CD4-positive, alpha-beta memory T cell (primary cell): Measurements from ENCODE around the gene MICAL2. TPM values are rescaled to one million over a fixed set of nuclear protein-coding genes. Genes with fewer than 3 reads are reported as not detected.
A peak's percentile ranks its signal among the peaks of the same experiment; 100 is the strongest.

ENCODE experiments used
- CTCF ChIA-PET: fragments of 350-600 bp; sonication (Branson Sonifier 250); formaldehyde crosslinking; loops from one replicate; lab custom pipeline; 2021; ENCODE audit warnings: inconsistent platforms; ENCODE audit not compliant: partially characterized antibody; lab: Charles Lee
- POLR2A ChIA-PET: fragments of 350-600 bp; sonication (Branson Sonifier 250); formaldehyde crosslinking; loops from one replicate; lab custom pipeline; 2021; ENCODE audit not compliant: partially characterized antibody; lab: Charles Lee
- DNase-seq, 5 donors: peaks; one replicate each; pipeline versions ENCODE4 v3.0.0 to v3.0.0-alpha.2; 2020 to 2022; ENCODE audit warnings: mixed read lengths in 1 of 5
- H3K27ac ChIP-seq: one replicate; pipeline ENCODE4 v1.7.0; 2013; ENCODE audit warnings: low read depth, low read length
- H3K27me3 ChIP-seq: 2 replicates; pipeline ENCODE4 v1.7.0; 2013; ENCODE audit warnings: mild to moderate bottlenecking, low read length, moderate library complexity; ENCODE audit not compliant: insufficient read depth
- H3K36me3 ChIP-seq: 2 replicates; pipeline ENCODE4 v1.7.0; 2013; ENCODE audit warnings: mild to moderate bottlenecking, low read length, moderate library complexity; ENCODE audit not compliant: insufficient read depth
- H3K4me1 ChIP-seq: 2 replicates; pipeline ENCODE4 v1.7.0; 2013; ENCODE audit warnings: mild to moderate bottlenecking, low read length, moderate library complexity; ENCODE audit not compliant: insufficient read depth
- H3K4me3 ChIP-seq, 2 donors: one replicate each; pipeline ENCODE4 v1.7.0; 2013; ENCODE audit warnings: low read length in 2 of 2, mild to moderate bottlenecking in 1 of 2
- H3K9me3 ChIP-seq, 2 donors: one replicate each; pipeline ENCODE4 v1.7.0; 2013; ENCODE audit warnings: low read length in 2 of 2, control low read depth in 1 of 2; ENCODE audit not compliant: control insufficient read depth in 1 of 2
- H3K27ac Mint-ChIP-seq, 7 donors: one replicate each; pipeline ENCODE4 v1.8.0; 2020 to 2021; ENCODE audit warnings: mixed read lengths in 7 of 7, mild to moderate bottlenecking in 6 of 7, inconsistent platforms in 3 of 7, moderate library complexity in 3 of 7
- H3K27me3 Mint-ChIP-seq, 2 donors: one replicate each; pipeline ENCODE4 v1.8.0; 2020 to 2021; ENCODE audit warnings: mixed read lengths in 2 of 2
- H3K36me3 Mint-ChIP-seq, 2 donors: one replicate each; pipeline ENCODE4 v1.8.0; 2020 to 2021; ENCODE audit warnings: mixed read lengths in 2 of 2, inconsistent platforms in 1 of 2, mild to moderate bottlenecking in 1 of 2
- H3K4me1 Mint-ChIP-seq, 4 donors: one replicate each; pipeline ENCODE4 v1.8.0; 2020 to 2021; ENCODE audit warnings: mixed read lengths in 4 of 4, mild to moderate bottlenecking in 1 of 4
- H3K4me3 Mint-ChIP-seq, 8 donors: one replicate each; pipeline ENCODE4 v1.8.0; 2020 to 2021; ENCODE audit warnings: mixed read lengths in 8 of 8, mild to moderate bottlenecking in 7 of 8, moderate library complexity in 6 of 8, inconsistent platforms in 3 of 8
- H3K9me3 Mint-ChIP-seq, 8 donors: one replicate each; pipeline ENCODE4 v1.8.0; 2020 to 2021; ENCODE audit warnings: mixed read lengths in 8 of 8, mild to moderate bottlenecking in 5 of 8, inconsistent platforms in 3 of 8, moderate library complexity in 1 of 8
- intact Hi-C: fragments of 100-400 bp; cut with micrococcal nuclease; formaldehyde crosslinking; loops from one replicate; pipeline ENCODE4 v1.15.1; 2023
- polyA plus RNA-seq, 2 donors: library from polyadenylated mRNA; unstranded; fragments of 300-500 nt; fragmentation: Illumina TruSeq; gene quantifications; one replicate each; pipeline ENCODE4 v1.2.3, GENCODE V29; 2021
- total RNA-seq, 2 experiments: library from RNA; stranded (reverse); gene quantifications; one replicate each; pipeline ENCODE4 v1.2.3, GENCODE V29; 2021

MICAL2 gene
- total and polyA plus RNA-seq, 4 experiments from 2014 or later = 10.9 to 38.8 (median 28.2) TPM

- peak overlapping the region in 1 of 7 donors; percentile 23 for H3K27ac Mint-ChIP-seq
- CTCF ChIA-PET = no interaction called here
- POLR2A ChIA-PET = no interaction called here
- H3K4me1 Mint-ChIP-seq = peaks cover 2 to 13% (median 9%) of the 10 kb centered on the region in 4 donors
- peaks cover 0 to 4% (median 0%) of the 10 kb centered on the region in 8 donors for H3K9me3 Mint-ChIP-seq
- H3K36me3 Mint-ChIP-seq = no peaks in the 10 kb centered on the region
- H3K27me3 Mint-ChIP-seq = peaks cover 0 to 1% of the 10 kb centered on the region in 2 donors
- no peak for DNase-seq
- H3K9me3 ChIP-seq = no peaks in the 10 kb centered on the region
- H3K4me3 ChIP-seq = no peak overlapping the region
- peaks cover 11% of the 10 kb centered on the region for H3K4me1 ChIP-seq
- H3K36me3 ChIP-seq = no peaks in the 10 kb centered on the region
- no peak overlapping the region for H3K4me3 Mint-ChIP-seq
- no peaks in the 10 kb centered on the region for H3K27me3 ChIP-seq
- intact Hi-C loops = no loop called here
- H3K27ac ChIP-seq = no peak overlapping the region
Measured at GRCh38 chr11:12073436-12073835, 37.0 kb upstream of the MICAL2 start.

- Mint-ChIP-seq H3K27ac (no peak overlapping the region), H3K36me3 (no peaks in the 10 kb centered on the region), H3K9me3 (peaks cover 0 to 4% (median 0%) of the 10 kb centered on the region in 8 donors), H3K4me1 (peaks cover 2 to 13% (median 9%) of the 10 kb centered on the region in 4 donors), H3K4me3 (no peak overlapping the region), H3K27me3 (peaks cover 0 to 1% of the 10 kb centered on the region in 2 donors)
- no peak overlapping the region for H3K27ac ChIP-seq
- CTCF ChIA-PET = no interaction called here
- no peaks in the 10 kb centered on the region for H3K36me3 ChIP-seq
- H3K9me3 ChIP-seq = no peaks in the 10 kb centered on the region
- H3K4me1 ChIP-seq = peaks cover 11% of the 10 kb centered on the region
- POLR2A ChIA-PET = no interaction called here
- no peak overlapping the region for H3K4me3 ChIP-seq
- intact Hi-C loops = no loop called here
- DNase-seq = no peak
- H3K27me3 ChIP-seq = no peaks in the 10 kb centered on the region
Measured at GRCh38 chr11:12073886-12074285, 36.5 kb upstream of the MICAL2 start.

GRCh38 chr11:12074529-12075195, 35.7 kb upstream of the MICAL2 start:
- CTCF ChIA-PET = no interaction called here
- Histone ChIP-seq H3K9me3 (no peaks in the 10 kb centered on the region), H3K36me3 (no peaks in the 10 kb centered on the region), H3K27me3 (no peaks in the 10 kb centered on the region), H3K4me3 (no peak overlapping the region), H3K27ac (no peak overlapping the region), H3K4me1 (peaks cover 11% of the 10 kb centered on the region)
- Mint-ChIP-seq H3K9me3 (peaks cover 0 to 3% (median 0%) of the 10 kb centered on the region in 8 donors), H3K27me3 (peaks cover 0 to 1% of the 10 kb centered on the region in 2 donors), H3K36me3 (no peaks in the 10 kb centered on the region), H3K4me3 (no peak overlapping the region), H3K27ac (peak overlapping the region in 1 of 7 donors; percentile 4), H3K4me1 (peaks cover 2 to 13% (median 9%) of the 10 kb centered on the region in 4 donors)
- intact Hi-C loops = no loop called here
- DNase-seq = no peak
- POLR2A ChIA-PET = no interaction called here

GRCh38 chr11:12075291-12075690, 35.1 kb upstream of the MICAL2 start:
- H3K27ac ChIP-seq = no peak overlapping the region
- intact Hi-C loops = no loop called here
- Mint-ChIP-seq H3K9me3 (peaks cover 0 to 3% (median 0%) of the 10 kb centered on the region in 8 donors), H3K27me3 (peaks cover 0 to 1% of the 10 kb centered on the region in 2 donors), H3K36me3 (no peaks in the 10 kb centered on the region), H3K4me3 (no peak overlapping the region), H3K27ac (no peak overlapping the region), H3K4me1 (peaks cover 2 to 13% (median 9%) of the 10 kb centered on the region in 4 donors)
- no peaks in the 10 kb centered on the region for H3K9me3 ChIP-seq
- no peak overlapping the region for H3K4me3 ChIP-seq
- H3K27me3 ChIP-seq = no peaks in the 10 kb centered on the region
- CTCF ChIA-PET = no interaction called here
- no peaks in the 10 kb centered on the region for H3K36me3 ChIP-seq
- POLR2A ChIA-PET = no interaction called here
- H3K4me1 ChIP-seq = peaks cover 11% of the 10 kb centered on the region
- DNase-seq = no peak

DNA sequence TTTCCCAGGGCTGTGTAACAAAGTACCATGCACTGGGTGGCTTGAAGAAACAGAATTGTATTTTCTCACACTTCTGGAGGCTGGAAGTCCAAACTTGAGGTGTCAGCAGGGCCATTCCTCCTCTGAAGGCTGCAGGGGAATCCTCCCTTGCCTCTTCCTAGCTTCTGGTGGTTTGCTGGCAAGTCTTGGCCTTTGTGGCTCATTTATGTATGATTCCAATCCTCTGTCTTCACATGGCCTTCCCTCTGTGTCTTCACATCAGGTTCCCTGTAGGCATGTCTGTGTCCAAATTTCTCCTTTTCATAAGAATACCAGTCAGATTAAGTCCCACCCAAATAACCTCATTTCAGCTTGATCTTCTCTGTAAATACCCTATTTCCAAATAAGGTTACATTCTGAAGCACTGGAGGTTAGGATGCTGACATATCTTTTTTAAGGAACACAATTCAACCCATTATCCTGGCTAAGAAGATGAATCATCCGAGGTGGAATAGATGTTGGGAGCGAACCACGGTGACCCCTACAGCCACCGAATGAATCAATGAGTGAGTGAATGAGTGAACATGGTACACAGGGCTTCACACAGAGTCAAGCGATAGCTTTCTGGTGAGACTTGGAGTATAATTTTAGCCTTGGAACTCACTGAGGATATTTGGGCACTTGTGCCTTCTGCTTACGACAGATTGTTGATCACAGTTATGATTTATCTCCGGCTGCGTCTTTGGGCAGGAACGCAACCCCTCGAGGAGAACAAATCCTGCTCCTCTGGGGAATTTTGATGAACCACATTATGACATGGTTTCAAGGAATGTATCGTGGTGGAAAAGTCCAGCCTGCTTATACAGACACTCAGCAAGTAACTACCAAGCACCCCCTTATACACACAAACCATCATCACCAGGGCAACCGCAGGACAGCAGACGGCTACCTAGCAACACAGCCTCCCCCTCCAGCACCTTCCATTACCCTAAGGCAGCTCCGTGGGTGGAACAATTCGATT, 34.3 kb upstream of the MICAL2 start:
- no peak for DNase-seq
- Mint-ChIP-seq H3K9me3 (peaks cover 0 to 3% (median 0%) of the 10 kb centered on the region in 8 donors), H3K27me3 (peaks cover 0 to 1% of the 10 kb centered on the region in 2 donors), H3K36me3 (no peaks in the 10 kb centered on the region), H3K27ac (no peak overlapping the region), H3K4me1 (peaks cover 2 to 7% (median 6%) of the 10 kb centered on the region in 4 donors), H3K4me3 (no peak overlapping the region)
- POLR2A ChIA-PET = no interaction called here
- Histone ChIP-seq H3K27ac (no peak overlapping the region), H3K36me3 (no peaks in the 10 kb centered on the region), H3K9me3 (no peaks in the 10 kb centered on the region), H3K27me3 (no peaks in the 10 kb centered on the region), H3K4me3 (no peak overlapping the region), H3K4me1 (peaks cover 5% of the 10 kb centered on the region)
- CTCF ChIA-PET = no interaction called here
- intact Hi-C loops = no loop called here

DNA sequence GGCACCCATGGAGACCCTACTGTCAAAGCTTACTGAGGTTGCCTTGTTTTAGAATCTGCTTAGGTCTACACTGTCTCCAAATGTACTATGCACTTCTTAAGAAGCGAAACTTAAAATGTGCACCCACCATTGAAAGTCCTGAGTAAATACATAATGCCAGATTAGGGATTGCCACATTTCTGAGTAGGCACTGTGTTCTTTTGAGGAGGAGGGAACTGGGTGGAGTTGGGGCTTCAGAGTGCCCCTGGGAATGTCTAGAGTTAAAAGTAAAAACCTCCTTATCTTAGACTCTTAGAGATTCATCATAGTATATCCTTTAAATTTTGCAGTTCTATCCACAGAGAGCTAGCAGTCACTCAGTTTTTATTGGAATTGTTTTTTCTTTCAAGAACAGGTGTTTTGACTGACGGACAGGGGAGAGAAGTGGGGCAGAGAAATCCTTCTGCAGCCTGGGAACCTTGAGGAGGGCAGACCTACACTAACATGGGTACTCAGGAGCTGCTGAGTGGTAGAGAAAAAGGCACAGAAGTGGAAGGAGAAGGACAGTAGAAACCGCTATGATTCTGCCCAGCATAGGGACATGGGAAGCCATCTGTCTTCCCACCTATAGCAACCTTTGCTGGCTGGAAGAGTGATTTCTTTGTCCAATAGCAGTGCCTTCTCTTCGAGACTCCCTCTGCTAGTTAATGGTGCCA, 33.4 kb upstream of the MICAL2 start:
- Histone ChIP-seq H3K36me3 (no peaks in the 10 kb centered on the region), H3K9me3 (no peaks in the 10 kb centered on the region), H3K4me1 (no peaks in the 10 kb centered on the region), H3K4me3 (no peak overlapping the region), H3K27ac (no peak overlapping the region), H3K27me3 (no peaks in the 10 kb centered on the region)
- intact Hi-C loops = no loop called here
- DNase-seq = no peak
- Mint-ChIP-seq H3K27ac (no peak overlapping the region), H3K36me3 (no peaks in the 10 kb centered on the region), H3K4me1 (peaks cover 0 to 3% (median 0%) of the 10 kb centered on the region in 4 donors), H3K9me3 (peaks cover 0 to 3% (median 0%) of the 10 kb centered on the region in 8 donors), H3K27me3 (peaks cover 0 to 1% of the 10 kb centered on the region in 2 donors), H3K4me3 (no peak overlapping the region)
- POLR2A ChIA-PET = no interaction called here
- CTCF ChIA-PET = interaction anchor here (2.3 kb wide), 1 partner anchor 10 kb away, joined by 9 read pairs; no protein-coding TSS in a partner anchor
